Suprapubic skin (tissue), 4 donors: ENCODE data around the gene GABRG2. TPM values are rescaled to one million over a fixed set of nuclear protein-coding genes. Genes with fewer than 3 reads are reported as not detected.

ENCODE experiments used
- DNase-seq, 2 donors: peaks; one replicate each; pipeline ENCODE4 v3.0.0-alpha.2; 2019; ENCODE audit warnings: low spot score in 2 of 2
- H3K27ac ChIP-seq: fragments of 200-600 bp; sonication (generic); one replicate; pipeline ENCODE4 v1.5.1; 2019
- H3K27me3 ChIP-seq: fragments of 200-600 bp; sonication (generic); one replicate; pipeline ENCODE4 v1.5.1; 2019
- H3K36me3 ChIP-seq: fragments of 200-600 bp; sonication (generic); one replicate; pipeline ENCODE4 v1.5.1; 2019
- H3K4me1 ChIP-seq: fragments of 200-600 bp; sonication (generic); one replicate; pipeline ENCODE4 v1.5.1; 2019
- H3K4me3 ChIP-seq: fragments of 200-600 bp; sonication (generic); one replicate; pipeline ENCODE4 v1.5.1; 2019; ENCODE audit warnings: mild to moderate bottlenecking
- H3K9me3 ChIP-seq: fragments of 200-600 bp; sonication (generic); one replicate; pipeline ENCODE4 v1.5.1; 2019
- CTCF ChIP-seq, 2 donors: fragments of 200-600 bp in 1 of 2; fragments of 450-650 bp in 1 of 2; sonication (generic) in 1 of 2; IDR thresholded peaks; one replicate each; pipeline ENCODE4 v1.5.1; 2016 to 2019; ENCODE audit warnings: antibody characterized with exemption in 2 of 2, mild to moderate bottlenecking in 1 of 2, moderate library complexity in 1 of 2
- EP300 ChIP-seq: sonication (generic); formaldehyde crosslinking; IDR thresholded peaks from one replicate; pipeline ENCODE4 v1.6.1; 2017; ENCODE audit warnings: antibody characterized with exemption
- POLR2A ChIP-seq, 2 donors: fragments of 450-650 bp; IDR thresholded peaks; one replicate each; pipeline ENCODE4 v1.6.1; 2017; ENCODE audit warnings: antibody characterized with exemption in 2 of 2, mild to moderate bottlenecking in 2 of 2, moderate library complexity in 2 of 2
- POLR2AphosphoS5 ChIP-seq, 3 donors: sonication (generic); formaldehyde crosslinking; IDR thresholded peaks; one replicate each; pipeline ENCODE4 v1.6.1; 2017; ENCODE audit warnings: antibody characterized with exemption in 3 of 3
- WGBS: methylation state at CpG from one replicate; pipeline ENCODE4 v1.1.5; 2018; 5-methylcytosine and 5-hydroxymethylcytosine counted together
- total RNA-seq, 4 donors: library from RNA; depleted of rRNA; stranded (reverse); fragments of >200 nt; gene quantifications; one replicate each; pipeline ENCODE4 v1.1.0, GENCODE V29; 2016

Gene GABRG2
- not detected for total RNA-seq

GRCh38 chr5:162067655-162068411, at the start of gene GABRG2:
GABRG2 (plus strand) TSS chr5:162067773; CDS start chr5:162068000, 227 bp downstream.
- Histone ChIP-seq H3K27ac (no peak within 1 kb of the TSS), H3K4me3 (no peak within 1 kb of the TSS), H3K9me3 (no peaks in the 10 kb centered on the region), H3K36me3 (no peaks in the 10 kb centered on the region), H3K4me1 (no peaks in the 10 kb centered on the region), H3K27me3 (peaks cover 8% of the 10 kb centered on the region)
- WGBS: 6% methylated on average over 21 of the region's 21 CpGs
- no peak for DNase-seq
- TF ChIP-seq CTCF (IDR thresholded peaks at IDR 0.05) (no peak), POLR2A (IDR thresholded peaks at IDR 0.05) (no peak), EP300 (no peak), POLR2AphosphoS5 (IDR thresholded peaks at IDR 0.05) (no peak)

- Histone ChIP-seq H3K4me1 (no peaks in the 10 kb centered on the region), H3K9me3 (no peaks in the 10 kb centered on the region), H3K4me3 (no peak overlapping the region), H3K27me3 (no peaks in the 10 kb centered on the region), H3K27ac (no peak overlapping the region), H3K36me3 (no peaks in the 10 kb centered on the region)
- TF ChIP-seq POLR2AphosphoS5 (IDR thresholded peaks at IDR 0.05): no peak
- TF ChIP-seq EP300: no peak
- TF ChIP-seq POLR2A (IDR thresholded peaks at IDR 0.05): no peak
- TF ChIP-seq CTCF (IDR thresholded peaks at IDR 0.05): no peak
- WGBS: 87% methylated on average over 2 of the region's 2 CpGs
- no peak for DNase-seq
These were observed 42.3 kb upstream of the GABRG2 start for GRCh38 chr5:162025312-162025711.

- Histone ChIP-seq H3K27me3 (no peaks in the 10 kb centered on the region), H3K27ac (no peak overlapping the region), H3K4me3 (no peak overlapping the region), H3K9me3 (no peaks in the 10 kb centered on the region), H3K36me3 (no peaks in the 10 kb centered on the region), H3K4me1 (no peaks in the 10 kb centered on the region)
- TF ChIP-seq POLR2A (IDR thresholded peaks at IDR 0.05): no peak
- TF ChIP-seq EP300: no peak
- TF ChIP-seq POLR2AphosphoS5 (IDR thresholded peaks at IDR 0.05): no peak
- TF ChIP-seq CTCF (IDR thresholded peaks at IDR 0.05): no peak
- DNase-seq: no peak
- 59% methylated on average over 4 of the region's 4 CpGs for WGBS
These were observed 40.8 kb upstream of the GABRG2 start for GRCh38 chr5:162026803-162027202.

GRCh38 chr5:162037431-162037830, 30.1 kb upstream of the GABRG2 start:
- TF ChIP-seq EP300 (no peak), CTCF (IDR thresholded peaks at IDR 0.05) (no peak), POLR2A (IDR thresholded peaks at IDR 0.05) (no peak), POLR2AphosphoS5 (IDR thresholded peaks at IDR 0.05) (no peak)
- WGBS: 95% methylated on average over 1 of the region's 1 CpG
- H3K4me3 ChIP-seq: no peak overlapping the region
- no peaks in the 10 kb centered on the region for H3K27me3 ChIP-seq
- DNase-seq: no peak
- H3K27ac ChIP-seq: no peak overlapping the region
- H3K9me3 ChIP-seq: no peaks in the 10 kb centered on the region
- no peaks in the 10 kb centered on the region for H3K36me3 ChIP-seq
- H3K4me1 ChIP-seq: no peaks in the 10 kb centered on the region

- no peak overlapping the region for H3K27ac ChIP-seq
- H3K9me3 ChIP-seq: no peaks in the 10 kb centered on the region
- WGBS: 58% methylated on average over 1 of the region's 1 CpG
- TF ChIP-seq POLR2AphosphoS5 (IDR thresholded peaks at IDR 0.05): no peak
- no peak for TF ChIP-seq POLR2A (IDR thresholded peaks at IDR 0.05)
- TF ChIP-seq EP300: no peak
- TF ChIP-seq CTCF (IDR thresholded peaks at IDR 0.05): no peak
- H3K4me1 ChIP-seq: no peaks in the 10 kb centered on the region
- no peak overlapping the region for H3K4me3 ChIP-seq
- no peaks in the 10 kb centered on the region for H3K36me3 ChIP-seq
- DNase-seq: no peak
- H3K27me3 ChIP-seq: no peaks in the 10 kb centered on the region
These were observed 20.3 kb upstream of the GABRG2 start for GRCh38 chr5:162047279-162047678.
